Panc1 (cell line): ENCODE data around the gene C14orf93. TPM values are rescaled to one million over a fixed set of nuclear protein-coding genes. Genes with fewer than 3 reads are reported as not detected.

ENCODE experiments used
- ATAC-seq: fragments of 200-7000 bp; cut with Tn5 transposase; 2 replicates; pipeline ENCODE4 v1.9.1; 2020; ENCODE audit warnings: mild to moderate bottlenecking, moderate library complexity
- BruUV-seq: library from RNA; stranded (reverse); fragments of 400-500 nt; replicated peaks from 2 replicates; lab custom pipeline; 2021; lab: Mats Ljungman, UMichigan
- CTCF ChIA-PET: fragments of 300-600 bp; sonication (Branson Sonifier 250); formaldehyde crosslinking; loops from one replicate; lab custom pipeline; 2022; ENCODE audit warnings: antibody characterized with exemption; lab: Charles Lee
- POLR2A ChIA-PET: fragments of 300-600 bp; sonication (Branson Sonifier 250); formaldehyde crosslinking; loops from one replicate; lab custom pipeline; 2022; ENCODE audit warnings: antibody characterized with exemption; lab: Charles Lee
- DNase-seq: peaks from one replicate; pipeline ENCODE4 v3.0.0-alpha.2; 2010; ENCODE audit warnings: low read depth, low spot score
- H3K27ac ChIP-seq: 2 replicates; pipeline ENCODE4 v1.5.1; 2011; ENCODE audit warnings: mild to moderate bottlenecking, low read length, inconsistent platforms
- H3K27me3 ChIP-seq: fragments of 200-500 bp; sonication (Bioruptor generic); 2 replicates; pipeline ENCODE4 v1.6.0; 2014; ENCODE audit warnings: low read length, inconsistent platforms; ENCODE audit not compliant: control insufficient read depth, insufficient read depth
- H3K36me3 ChIP-seq: fragments of 200-500 bp; sonication (Bioruptor generic); 2 replicates; pipeline ENCODE4 v1.5.1; 2014; ENCODE audit warnings: inconsistent platforms, mild to moderate bottlenecking, low read length, moderate library complexity; ENCODE audit not compliant: control insufficient read depth, insufficient read depth
- H3K4me1 ChIP-seq: 2 replicates; pipeline ENCODE4 v1.5.1; 2011; ENCODE audit warnings: inconsistent platforms, mild to moderate bottlenecking, low read length, moderate library complexity; ENCODE audit not compliant: control insufficient read depth, insufficient read depth
- H3K4me3 ChIP-seq, 2 experiments: 2 replicates each; pipeline ENCODE4 v1.5.1; 2011 to 2012; ENCODE audit warnings: low read depth in 2 of 2, low read length in 2 of 2, mild to moderate bottlenecking in 2 of 2, inconsistent platforms in 1 of 2, moderate library complexity in 1 of 2
- H3K9me3 ChIP-seq: fragments of 200-500 bp; sonication (Bioruptor generic); 2 replicates; pipeline ENCODE4 v1.5.1; 2014; ENCODE audit warnings: low read depth, mild to moderate bottlenecking, inconsistent platforms, low read length, moderate library complexity; ENCODE audit not compliant: control insufficient read depth, insufficient read depth
- POLR2AphosphoS5 ChIP-seq: IDR thresholded peaks from 2 replicates; pipeline ENCODE4 v1.6.1; 2012; ENCODE audit warnings: mild to moderate bottlenecking, low read depth, low read length, moderate library complexity
- REST ChIP-seq, 2 experiments: IDR thresholded peaks; 2 replicates each; pipeline ENCODE4 v1.6.1; 2011 to 2012; ENCODE audit warnings: low read depth in 2 of 2, control low read depth in 1 of 2, low read length in 1 of 2, mild to moderate bottlenecking in 1 of 2, moderate library complexity in 1 of 2; ENCODE audit not compliant: insufficient read depth in 1 of 2
- SIN3A ChIP-seq: IDR thresholded peaks from 2 replicates; pipeline ENCODE4 v1.6.1; 2012; ENCODE audit warnings: low read depth, mild to moderate bottlenecking, low read length, moderate library complexity, borderline replicate concordance; ENCODE audit not compliant: insufficient read depth
- TCF7L2 ChIP-seq: IDR thresholded peaks from 2 replicates; pipeline ENCODE4 v1.6.1; 2011; ENCODE audit warnings: mild to moderate bottlenecking, low read depth, low read length, inconsistent platforms
- in situ Hi-C: cut with HindIII; loops from 2 replicates; pipeline ENCODE4 v1.10.0; 2016; ENCODE audit warnings: low sequenced_read_pairs, low pct_unique_long_range_greater_than_20kb
- intact Hi-C: fragments of 100-400 bp; cut with micrococcal nuclease; formaldehyde crosslinking; loops from one replicate; pipeline ENCODE4 v1.10.0; 2022; ENCODE audit not compliant: unreplicated experiment
- total RNA-seq: library from RNA; stranded (reverse); gene quantifications from one replicate; pipeline ENCODE4 v1.2.1, GENCODE V29; 2021; ENCODE audit not compliant: unreplicated experiment
- TF ChIP-seq, protein P1 (sequence below): fragments of 450-650 bp; IDR thresholded peaks from 2 replicates; pipeline ENCODE4 v1.5.1; 2017; ENCODE audit warnings: mild to moderate bottlenecking

C14orf93 gene
- total RNA-seq, 1 experiment from 2014 or later, result 5.6 TPM

DNA sequence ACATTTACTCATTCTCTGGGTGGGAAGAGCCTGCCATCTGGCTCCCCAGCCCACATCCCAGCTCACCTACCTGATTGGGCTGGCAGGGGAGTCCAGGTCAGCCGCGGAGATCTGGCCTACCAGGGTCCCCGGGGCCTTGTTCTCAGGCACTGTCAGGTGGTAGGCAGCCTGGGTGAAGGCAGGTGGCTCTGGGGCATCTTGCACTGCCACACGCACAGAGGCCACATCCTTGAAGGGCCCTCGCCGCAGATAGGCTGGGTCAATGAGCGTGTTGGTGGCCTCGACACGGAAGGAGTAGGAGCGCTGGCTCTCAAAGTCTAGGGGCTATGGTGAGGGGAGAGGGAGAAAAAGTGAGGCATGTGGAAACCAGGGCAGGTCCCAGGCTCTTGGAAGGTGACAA is 43.5 kb upstream of the C14orf93 start:
- DNase-seq (no peak), ATAC-seq (no peak)
- H3K4me3 ChIP-seq, result no peak overlapping the region
- no peaks in the 10 kb centered on the region for H3K9me3 ChIP-seq
- H3K36me3 ChIP-seq, result no peaks in the 10 kb centered on the region
- in situ Hi-C loops, result no loop called here
- no peak overlapping the region for H3K27ac ChIP-seq
- CTCF ChIA-PET, result interaction anchor here (1.0 kb wide), 1 partner anchor 67 kb away, joined by 3 read pairs; no protein-coding TSS in a partner anchor
- peaks cover 3% of the 10 kb centered on the region for H3K4me1 ChIP-seq
- intact Hi-C loops, result no loop called here
- no peaks in the 10 kb centered on the region for H3K27me3 ChIP-seq
- BruUV-seq, result no TSS peak
- POLR2A ChIA-PET, result no interaction called here
- no peak for TF ChIP-seq POLR2AphosphoS5
- TF ChIP-seq, protein P1, sequence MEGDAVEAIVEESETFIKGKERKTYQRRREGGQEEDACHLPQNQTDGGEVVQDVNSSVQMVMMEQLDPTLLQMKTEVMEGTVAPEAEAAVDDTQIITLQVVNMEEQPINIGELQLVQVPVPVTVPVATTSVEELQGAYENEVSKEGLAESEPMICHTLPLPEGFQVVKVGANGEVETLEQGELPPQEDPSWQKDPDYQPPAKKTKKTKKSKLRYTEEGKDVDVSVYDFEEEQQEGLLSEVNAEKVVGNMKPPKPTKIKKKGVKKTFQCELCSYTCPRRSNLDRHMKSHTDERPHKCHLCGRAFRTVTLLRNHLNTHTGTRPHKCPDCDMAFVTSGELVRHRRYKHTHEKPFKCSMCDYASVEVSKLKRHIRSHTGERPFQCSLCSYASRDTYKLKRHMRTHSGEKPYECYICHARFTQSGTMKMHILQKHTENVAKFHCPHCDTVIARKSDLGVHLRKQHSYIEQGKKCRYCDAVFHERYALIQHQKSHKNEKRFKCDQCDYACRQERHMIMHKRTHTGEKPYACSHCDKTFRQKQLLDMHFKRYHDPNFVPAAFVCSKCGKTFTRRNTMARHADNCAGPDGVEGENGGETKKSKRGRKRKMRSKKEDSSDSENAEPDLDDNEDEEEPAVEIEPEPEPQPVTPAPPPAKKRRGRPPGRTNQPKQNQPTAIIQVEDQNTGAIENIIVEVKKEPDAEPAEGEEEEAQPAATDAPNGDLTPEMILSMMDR, result no peak
- no peak for TF ChIP-seq SIN3A
- no peak for TF ChIP-seq TCF7L2
- TF ChIP-seq REST (IDR thresholded peaks at IDR 0.05; ENCODE audit: insufficient read depth in 1 of 2, low read depth in 2 of 2, low read length in 1 of 2), result no peak

GRCh38 chr14:23052671-23053070 is 42.7 kb upstream of the C14orf93 start:
- Histone ChIP-seq H3K36me3 (no peaks in the 10 kb centered on the region), H3K27ac (no peak overlapping the region), H3K4me3 (no peak overlapping the region), H3K4me1 (peaks cover 3% of the 10 kb centered on the region), H3K9me3 (no peaks in the 10 kb centered on the region), H3K27me3 (no peaks in the 10 kb centered on the region)
- TF ChIP-seq SIN3A (no peak), REST (IDR thresholded peaks at IDR 0.05; ENCODE audit: insufficient read depth in 1 of 2, low read depth in 2 of 2, low read length in 1 of 2) (no peak)
- ATAC-seq, result no peak
- intact Hi-C loops (no loop called here), in situ Hi-C loops (no loop called here)
- no TSS peak for BruUV-seq
- POLR2A ChIA-PET, result no interaction called here
- CTCF ChIA-PET, result interaction anchor here (1.0 to 2.2 kb wide), 2 partner anchors 10 to 66 kb away, joined by 3 to 21 read pairs; partner anchors contain the start of gene PSMB11
- no peak for DNase-seq
